K562 (cell line): Measurements from ENCODE around the gene FN3K. TPM values are rescaled to one million over a fixed set of nuclear protein-coding genes. Genes with fewer than 3 reads are reported as not detected.
A peak's percentile ranks its signal among the peaks of the same experiment; 100 is the strongest.

Source experiments
- ARID1B ChIP-seq: fragments of 450-650 bp; IDR thresholded peaks from 2 replicates; pipeline ENCODE4 v1.6.1; 2016; ENCODE audit warnings: antibody characterized with exemption, mild to moderate bottlenecking, inconsistent platforms
- BRD9 ChIP-seq: fragments of 450-650 bp; IDR thresholded peaks from 2 replicates; pipeline ENCODE4 v1.6.1; 2018; ENCODE audit warnings: low read depth; ENCODE audit not compliant: partially characterized antibody
- CREB1 ChIP-seq, 2 experiments: sonication (generic) in 1 of 2; formaldehyde crosslinking in 1 of 2; IDR thresholded peaks; 2 replicates each; pipeline versions ENCODE4 v1.6.1 to v1.8.0; 2012 to 2022; ENCODE audit warnings: inconsistent platforms in 1 of 2, mild to moderate bottlenecking in 1 of 2, missing genetic modification reagents in 1 of 2, moderate library complexity in 1 of 2
- E2F3 ChIP-seq: fragments of 250-450 bp; sonication (Bioruptor Pico); IDR thresholded peaks from 2 replicates; pipeline ENCODE4 v1.4.0; 2020; ENCODE audit warnings: mild to moderate bottlenecking
- FOS ChIP-seq: IDR thresholded peaks from 3 replicates; pipeline ENCODE4 v1.6.1; 2011; ENCODE audit not compliant: insufficient read length; ENCODE audit errors: extremely low read depth
- MCM2 ChIP-seq: fragments of 450-650 bp; IDR thresholded peaks from 2 replicates; pipeline ENCODE4 v1.6.1; 2017; ENCODE audit warnings: low read depth, mild to moderate bottlenecking
- MEF2A ChIP-seq: IDR thresholded peaks from 2 replicates; pipeline ENCODE4 v1.6.1; 2011; ENCODE audit warnings: low read depth, mild to moderate bottlenecking, low read length, moderate library complexity; ENCODE audit not compliant: control insufficient read depth
- MTF1 ChIP-seq: fragments of 250-450 bp; sonication (Bioruptor Pico); IDR thresholded peaks from 2 replicates; pipeline ENCODE4 v1.9.0; 2021; ENCODE audit warnings: moderate library complexity, mild to moderate bottlenecking, inconsistent platforms, borderline replicate concordance
- NFXL1 ChIP-seq: fragments of 450-650 bp; formaldehyde crosslinking; IDR thresholded peaks from 2 replicates; pipeline ENCODE4 v1.4.0; 2021; ENCODE audit warnings: mild to moderate bottlenecking
- POU5F1 ChIP-seq: fragments of 150-350 bp; IDR thresholded peaks from 2 replicates; pipeline ENCODE4 v1.6.1; 2014; ENCODE audit warnings: borderline replicate concordance, low read length, low read depth, mild to moderate bottlenecking; ENCODE audit not compliant: partially characterized antibody
- RBM39 ChIP-seq: fragments of 200-400 bp; formaldehyde crosslinking; optimal IDR thresholded peaks from 2 replicates; pipeline ENCODE3; 2018; ENCODE audit warnings: low read depth, low read length
- TBP ChIP-seq: optimal IDR thresholded peaks from 2 replicates; pipeline ENCODE3; 2011; ENCODE audit warnings: low read depth, low read length, improper control_type of control experiment
- XRCC3 ChIP-seq: fragments of 450-650 bp; IDR thresholded peaks from 2 replicates; pipeline ENCODE4 v1.6.1; 2017; ENCODE audit warnings: mild to moderate bottlenecking, moderate library complexity
- XRCC4 ChIP-seq: IDR thresholded peaks from one replicate; pipeline ENCODE4 v1.6.1; 2011; ENCODE audit not compliant: insufficient read depth, insufficient read length; ENCODE audit errors: extremely low read depth
- ZC3H11A ChIP-seq: IDR thresholded peaks from 2 replicates; pipeline ENCODE4 v1.6.1; 2012; ENCODE audit warnings: low read depth, low read length, improper control_type of control experiment
- ZKSCAN1 ChIP-seq: fragments of 150-350 bp; IDR thresholded peaks from 2 replicates; pipeline ENCODE4 v1.6.1; 2016; ENCODE audit warnings: low read depth, low read length
- ZNF165 ChIP-seq: fragments of 250-450 bp; sonication (Bioruptor Pico); IDR thresholded peaks from 2 replicates; pipeline ENCODE4 v1.4.0; 2020; ENCODE audit warnings: borderline replicate concordance
- ZNF253 ChIP-seq: fragments of 250-450 bp; sonication (Bioruptor Pico); conservative IDR thresholded peaks from 2 replicates; pipeline ENCODE4 v1.6.1; 2021; ENCODE audit warnings: mild to moderate bottlenecking
- ZNF316 ChIP-seq: fragments of 450-650 bp; IDR thresholded peaks from 2 replicates; pipeline ENCODE4 v1.6.1; 2016
- ZNF668 ChIP-seq: fragments of 250-450 bp; sonication (Bioruptor Pico); IDR thresholded peaks from 2 replicates; pipeline ENCODE4 v1.8.0; 2022; ENCODE audit warnings: mild to moderate bottlenecking, inconsistent platforms
- polyA plus RNA-seq, 8 experiments: library from polyadenylated mRNA; depleted of rRNA in 4 of 8; stranded (reverse) in 5 of 8; unstranded in 3 of 8; fragments of >200 nt; fragmentation: Nextera tagmentation in 2 of 8; fragmentation: Illumina TruSeq in 1 of 8; extraction: Ambion mirVana in 2 of 8; extraction: Trizol in 1 of 8; gene quantifications; 2 replicates each; pipeline versions ENCODE4 v1.2.1 to v1.2.3, GENCODE V29; 2011 to 2014; ENCODE audit warnings: inconsistent platforms in 1 of 8, missing spikeins in 1 of 8
- total RNA-seq, 7 experiments: library from RNA; depleted of rRNA in 6 of 7; stranded (reverse); fragments of >200 nt in 6 of 7; fragmentation: Illumina TruSeq in 2 of 7; extraction: Trizol in 2 of 7; gene quantifications; 2 replicates each; pipeline versions ENCODE4 v1.2.1 to v1.2.3, GENCODE V29; 2011 to 2021; ENCODE audit warnings: low replicate concordance in 1 of 7
- TF ChIP-seq, protein P1 (sequence below): sonication (generic); formaldehyde crosslinking; IDR thresholded peaks from 2 replicates; pipeline ENCODE4 v1.9.0; 2022; ENCODE audit warnings: mild to moderate bottlenecking, missing genetic modification reagents
- TF ChIP-seq, protein P2 (sequence below): fragments of 450-650 bp; formaldehyde crosslinking; IDR thresholded peaks from 2 replicates; pipeline ENCODE4 v1.4.0; 2022; ENCODE audit warnings: missing genetic modification characterization
- TF ChIP-seq, protein P3 (sequence below): fragments of 250-450 bp; sonication (Bioruptor Pico); IDR thresholded peaks from 2 replicates; pipeline ENCODE4 v1.8.0; 2022; ENCODE audit warnings: moderate library complexity, mild to moderate bottlenecking, inconsistent platforms
- TF ChIP-seq, protein P4 (sequence below), 2 experiments: fragments of 450-650 bp; conservative IDR thresholded peaks; 2 replicates each; pipeline ENCODE4 v1.6.1; 2017; ENCODE audit warnings: mild to moderate bottlenecking in 2 of 2, moderate library complexity in 2 of 2

FN3K gene
- total and polyA plus RNA-seq, 9 of the 15 experiments (the other 6 are each of a cell fraction or from before 2014, with no cell fraction given): 0.08 to 22.7 (median 3.8) TPM

DNA sequence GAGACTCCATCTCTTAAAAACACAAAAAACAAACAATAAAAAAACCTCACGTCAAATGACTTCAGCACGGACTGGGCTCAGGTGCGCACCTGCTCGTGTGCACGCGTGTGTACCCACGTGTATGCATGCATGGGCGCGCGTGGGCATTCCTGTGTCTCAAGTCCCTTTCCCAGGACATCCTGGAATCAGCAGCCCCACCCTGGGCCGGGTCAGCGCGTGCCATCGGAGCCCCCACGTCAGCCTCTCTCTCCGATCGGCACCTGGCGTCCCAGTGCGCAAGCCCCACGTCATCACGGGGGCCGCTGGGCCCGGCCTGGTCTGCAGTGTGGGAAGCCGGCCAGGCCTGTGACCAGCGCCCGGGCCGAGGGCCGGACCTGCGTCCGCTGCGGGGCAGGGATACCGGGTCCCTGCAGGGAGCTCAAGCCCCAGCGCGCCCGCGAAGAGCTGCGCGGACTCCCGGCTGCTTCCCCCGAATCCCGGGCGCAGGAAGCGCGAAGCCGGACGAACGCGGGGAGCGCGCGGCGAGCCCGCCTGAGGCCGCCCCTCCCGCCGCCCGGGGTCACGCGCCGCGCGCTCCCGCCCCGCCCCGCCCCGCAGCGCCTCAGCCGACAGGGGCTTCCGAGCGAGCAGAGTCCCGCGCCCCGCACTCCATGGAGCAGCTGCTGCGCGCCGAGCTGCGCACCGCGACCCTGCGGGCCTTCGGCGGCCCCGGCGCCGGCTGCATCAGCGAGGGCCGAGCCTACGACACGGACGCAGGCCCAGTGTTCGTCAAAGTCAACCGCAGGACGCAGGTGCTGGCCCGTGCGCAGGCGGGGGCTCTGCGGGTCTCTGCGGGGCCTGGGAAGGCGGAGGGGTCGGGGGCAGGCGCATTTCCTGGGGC, at the start of gene FN3K (continued):
- TF ChIP-seq FOS: no peak
- no peak for TF ChIP-seq MCM2
- no peak for TF ChIP-seq ZNF668 (CRISPR knock-in tag)
- TF ChIP-seq ZNF165 (CRISPR knock-in tag): no peak
- TF ChIP-seq E2F3: no peak
- TF ChIP-seq XRCC3: no peak
- TF ChIP-seq CREB1 (IDR thresholded peaks at IDR 0.05): peak; percentile 79; the same call in 1 of the 2 replicates
- peak; percentile 89 for TF ChIP-seq CREB1 (CRISPR knock-in tag; IDR thresholded peaks at IDR 0.05)
- TF ChIP-seq, protein P1, sequence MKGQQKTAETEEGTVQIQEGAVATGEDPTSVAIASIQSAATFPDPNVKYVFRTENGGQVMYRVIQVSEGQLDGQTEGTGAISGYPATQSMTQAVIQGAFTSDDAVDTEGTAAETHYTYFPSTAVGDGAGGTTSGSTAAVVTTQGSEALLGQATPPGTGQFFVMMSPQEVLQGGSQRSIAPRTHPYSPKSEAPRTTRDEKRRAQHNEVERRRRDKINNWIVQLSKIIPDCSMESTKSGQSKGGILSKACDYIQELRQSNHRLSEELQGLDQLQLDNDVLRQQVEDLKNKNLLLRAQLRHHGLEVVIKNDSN (CRISPR knock-in tag): peak; percentile 55; the same call in 1 of the 2 replicates
- TF ChIP-seq RBM39: no peak
- TF ChIP-seq TBP: peak; percentile 57
- no peak for TF ChIP-seq POU5F1
- TF ChIP-seq XRCC4: no peak
- TF ChIP-seq ZKSCAN1: no peak
- no peak for TF ChIP-seq BRD9
- TF ChIP-seq, protein P2, sequence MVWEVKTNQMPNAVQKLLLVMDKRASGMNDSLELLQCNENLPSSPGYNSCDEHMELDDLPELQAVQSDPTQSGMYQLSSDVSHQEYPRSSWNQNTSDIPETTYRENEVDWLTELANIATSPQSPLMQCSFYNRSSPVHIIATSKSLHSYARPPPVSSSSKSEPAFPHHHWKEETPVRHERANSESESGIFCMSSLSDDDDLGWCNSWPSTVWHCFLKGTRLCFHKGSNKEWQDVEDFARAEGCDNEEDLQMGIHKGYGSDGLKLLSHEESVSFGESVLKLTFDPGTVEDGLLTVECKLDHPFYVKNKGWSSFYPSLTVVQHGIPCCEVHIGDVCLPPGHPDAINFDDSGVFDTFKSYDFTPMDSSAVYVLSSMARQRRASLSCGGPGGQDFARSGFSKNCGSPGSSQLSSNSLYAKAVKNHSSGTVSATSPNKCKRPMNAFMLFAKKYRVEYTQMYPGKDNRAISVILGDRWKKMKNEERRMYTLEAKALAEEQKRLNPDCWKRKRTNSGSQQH (CRISPR knock-in tag): no peak
- TF ChIP-seq MTF1: no peak
- TF ChIP-seq ZC3H11A: no peak
- TF ChIP-seq ZNF316: no peak
- no peak for TF ChIP-seq MEF2A
- no peak for TF ChIP-seq NFXL1 (CRISPR knock-in tag)
- TF ChIP-seq, protein P3, sequence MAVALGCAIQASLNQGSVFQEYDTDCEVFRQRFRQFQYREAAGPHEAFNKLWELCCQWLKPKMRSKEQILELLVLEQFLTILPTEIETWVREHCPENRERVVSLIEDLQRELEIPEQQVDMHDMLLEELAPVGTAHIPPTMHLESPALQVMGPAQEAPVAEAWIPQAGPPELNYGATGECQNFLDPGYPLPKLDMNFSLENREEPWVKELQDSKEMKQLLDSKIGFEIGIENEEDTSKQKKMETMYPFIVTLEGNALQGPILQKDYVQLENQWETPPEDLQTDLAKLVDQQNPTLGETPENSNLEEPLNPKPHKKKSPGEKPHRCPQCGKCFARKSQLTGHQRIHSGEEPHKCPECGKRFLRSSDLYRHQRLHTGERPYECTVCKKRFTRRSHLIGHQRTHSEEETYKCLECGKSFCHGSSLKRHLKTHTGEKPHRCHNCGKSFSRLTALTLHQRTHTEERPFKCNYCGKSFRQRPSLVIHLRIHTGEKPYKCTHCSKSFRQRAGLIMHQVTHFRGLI (CRISPR knock-in tag): no peak
- TF ChIP-seq, protein P4, sequence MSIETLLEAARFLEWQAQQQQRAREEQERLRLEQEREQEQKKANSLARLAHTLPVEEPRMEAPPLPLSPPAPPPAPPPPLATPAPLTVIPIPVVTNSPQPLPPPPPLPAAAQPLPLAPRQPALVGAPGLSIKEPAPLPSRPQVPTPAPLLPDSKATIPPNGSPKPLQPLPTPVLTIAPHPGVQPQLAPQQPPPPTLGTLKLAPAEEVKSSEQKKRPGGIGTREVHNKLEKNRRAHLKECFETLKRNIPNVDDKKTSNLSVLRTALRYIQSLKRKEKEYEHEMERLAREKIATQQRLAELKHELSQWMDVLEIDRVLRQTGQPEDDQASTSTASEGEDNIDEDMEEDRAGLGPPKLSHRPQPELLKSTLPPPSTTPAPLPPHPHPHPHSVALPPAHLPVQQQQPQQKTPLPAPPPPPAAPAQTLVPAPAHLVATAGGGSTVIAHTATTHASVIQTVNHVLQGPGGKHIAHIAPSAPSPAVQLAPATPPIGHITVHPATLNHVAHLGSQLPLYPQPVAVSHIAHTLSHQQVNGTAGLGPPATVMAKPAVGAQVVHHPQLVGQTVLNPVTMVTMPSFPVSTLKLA (conservative IDR thresholded peaks at IDR 0.05): peak in 1 of 2 experiments; percentile 42; a peak in 2 of 4 replicates
- no peak for TF ChIP-seq ARID1B
- no peak for TF ChIP-seq ZNF253 (CRISPR knock-in tag)
